ENCODE data around the gene COL5A1. TPM values are rescaled to one million over a fixed set of nuclear protein-coding genes. Genes with fewer than 3 reads are reported as not detected.

Gene COL5A1
- total RNA-seq, 4 donors from 2014 or later, result 1.6 to 2.8 (median 2.3) TPM

- TF ChIP-seq CTCF (IDR thresholded peaks at IDR 0.05 in 4 of 5, conservative IDR thresholded peaks at IDR 0.05 in 1 of 5), result no peak
- TF ChIP-seq POLR2A (IDR thresholded peaks at IDR 0.05), result no peak
- in situ Hi-C loops (cut with MboI; ENCODE audit: low sequenced_read_pairs in 4 of 4), result no loop called here
- H3K4me1 ChIP-seq, result no peaks in the 10 kb centered on the region
- no peak for DNase-seq
- intact Hi-C loops (cut with DNase I; ENCODE audit: low total_unique reads), result no loop called here
- ATAC-seq, result no peak
- no peaks in the 10 kb centered on the region for H3K27me3 ChIP-seq
- no peaks in the 10 kb centered on the region for H3K9me3 ChIP-seq
- no peak overlapping the region for H3K4me3 ChIP-seq
- no peaks in the 10 kb centered on the region for H3K36me3 ChIP-seq
- H3K27ac ChIP-seq, result no peak overlapping the region
These were observed 244.9 kb downstream of the COL5A1 start for GRCh38 chr9:134886413-134886913.

GRCh38 chr9:134887219-134887618 is 245.6 kb downstream of the COL5A1 start:
- H3K27ac ChIP-seq, result no peak overlapping the region
- H3K4me3 ChIP-seq, result no peak overlapping the region
- no peak for ATAC-seq
- in situ Hi-C loops (cut with MboI; ENCODE audit: low sequenced_read_pairs in 4 of 4) (no loop called here), intact Hi-C loops (cut with DNase I; ENCODE audit: low total_unique reads) (no loop called here)
- TF ChIP-seq POLR2A (IDR thresholded peaks at IDR 0.05) (no peak), CTCF (IDR thresholded peaks at IDR 0.05 in 4 of 5, conservative IDR thresholded peaks at IDR 0.05 in 1 of 5) (no peak)
- H3K27me3 ChIP-seq, result no peaks in the 10 kb centered on the region
- no peaks in the 10 kb centered on the region for H3K36me3 ChIP-seq
- H3K4me1 ChIP-seq, result no peaks in the 10 kb centered on the region
- H3K9me3 ChIP-seq, result no peaks in the 10 kb centered on the region
- no peak for DNase-seq

GRCh38 chr9:134887686-134888602 is 246.3 kb downstream of the COL5A1 start:
- intact Hi-C loops (cut with DNase I; ENCODE audit: low total_unique reads), result no loop called here
- ATAC-seq, result no peak
- Histone ChIP-seq H3K9me3 (no peaks in the 10 kb centered on the region), H3K36me3 (no peaks in the 10 kb centered on the region), H3K27me3 (no peaks in the 10 kb centered on the region), H3K4me3 (no peak overlapping the region), H3K4me1 (no peaks in the 10 kb centered on the region), H3K27ac (no peak overlapping the region)
- in situ Hi-C loops (cut with MboI; ENCODE audit: low sequenced_read_pairs in 4 of 4), result no loop called here
- TF ChIP-seq POLR2A (IDR thresholded peaks at IDR 0.05), result no peak
- TF ChIP-seq CTCF (IDR thresholded peaks at IDR 0.05 in 4 of 5, conservative IDR thresholded peaks at IDR 0.05 in 1 of 5), result no peak
- DNase-seq, result no peak

GRCh38 chr9:134888603-134889190 is 247.1 kb downstream of the COL5A1 start:
- Histone ChIP-seq H3K27me3 (no peaks in the 10 kb centered on the region), H3K9me3 (no peaks in the 10 kb centered on the region), H3K4me1 (no peaks in the 10 kb centered on the region), H3K4me3 (no peak overlapping the region), H3K27ac (no peak overlapping the region), H3K36me3 (no peaks in the 10 kb centered on the region)
- in situ Hi-C loops (cut with MboI; ENCODE audit: low sequenced_read_pairs in 4 of 4), result no loop called here
- TF ChIP-seq CTCF (IDR thresholded peaks at IDR 0.05 in 4 of 5, conservative IDR thresholded peaks at IDR 0.05 in 1 of 5) (no peak), POLR2A (IDR thresholded peaks at IDR 0.05) (no peak)
- DNase-seq (no peak), ATAC-seq (peak; percentile 55 to 62)
- intact Hi-C loops (cut with DNase I; ENCODE audit: low total_unique reads), result no loop called here
